NCI-H2081 treated with DMSO at 0.1 percent for 48 hours (cell line): ENCODE results near the gene NELFCD.
"Not testable (repeated sequence)": the region's sequence is repeated elsewhere in the genome, so short reads cannot be mapped to it uniquely, and the experiment has no call there.

Experiments
- DNase-seq: peaks from one replicate; lab custom pipeline; 2025; lab: John Stamatoyannopoulos, UW

Gene NELFCD, protein sequence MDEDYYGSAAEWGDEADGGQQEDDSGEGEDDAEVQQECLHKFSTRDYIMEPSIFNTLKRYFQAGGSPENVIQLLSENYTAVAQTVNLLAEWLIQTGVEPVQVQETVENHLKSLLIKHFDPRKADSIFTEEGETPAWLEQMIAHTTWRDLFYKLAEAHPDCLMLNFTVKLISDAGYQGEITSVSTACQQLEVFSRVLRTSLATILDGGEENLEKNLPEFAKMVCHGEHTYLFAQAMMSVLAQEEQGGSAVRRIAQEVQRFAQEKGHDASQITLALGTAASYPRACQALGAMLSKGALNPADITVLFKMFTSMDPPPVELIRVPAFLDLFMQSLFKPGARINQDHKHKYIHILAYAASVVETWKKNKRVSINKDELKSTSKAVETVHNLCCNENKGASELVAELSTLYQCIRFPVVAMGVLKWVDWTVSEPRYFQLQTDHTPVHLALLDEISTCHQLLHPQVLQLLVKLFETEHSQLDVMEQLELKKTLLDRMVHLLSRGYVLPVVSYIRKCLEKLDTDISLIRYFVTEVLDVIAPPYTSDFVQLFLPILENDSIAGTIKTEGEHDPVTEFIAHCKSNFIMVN

GRCh38 chr20:58980711-58981627, at the start of gene NELFCD:
Gene NELFCD (plus strand): TSS chr20:58981256. CDS start chr20:58981310, 54 bp downstream.
- peak; percentile 51 for DNase-seq

- no peak for DNase-seq
Measured at GRCh38 chr20:58932170-58932569, 48.9 kb upstream of the NELFCD start.

DNA sequence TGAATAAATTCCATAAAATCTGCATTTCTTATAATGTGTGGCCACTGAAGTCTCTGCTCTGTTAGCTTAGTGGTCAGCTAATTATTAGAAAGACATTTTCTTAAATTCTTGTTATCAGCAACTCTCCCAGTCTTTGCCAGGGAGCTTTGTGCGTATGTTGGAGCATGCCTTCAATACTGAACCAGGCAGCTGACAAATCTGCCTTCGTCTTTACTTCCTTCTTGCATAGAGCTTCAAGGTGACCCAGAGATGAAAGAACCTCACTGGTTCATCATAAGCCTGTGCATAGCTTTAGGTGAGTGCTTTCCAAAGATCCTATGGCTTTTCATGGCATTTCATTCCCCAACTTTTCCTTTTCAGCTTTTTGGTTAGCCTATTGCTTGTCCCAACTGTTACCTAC, 43.0 kb upstream of the NELFCD start:
- DNase-seq: no peak

- no peak for DNase-seq
Measured at GRCh38 chr20:58938541-58938940, 42.5 kb upstream of the NELFCD start.

DNA sequence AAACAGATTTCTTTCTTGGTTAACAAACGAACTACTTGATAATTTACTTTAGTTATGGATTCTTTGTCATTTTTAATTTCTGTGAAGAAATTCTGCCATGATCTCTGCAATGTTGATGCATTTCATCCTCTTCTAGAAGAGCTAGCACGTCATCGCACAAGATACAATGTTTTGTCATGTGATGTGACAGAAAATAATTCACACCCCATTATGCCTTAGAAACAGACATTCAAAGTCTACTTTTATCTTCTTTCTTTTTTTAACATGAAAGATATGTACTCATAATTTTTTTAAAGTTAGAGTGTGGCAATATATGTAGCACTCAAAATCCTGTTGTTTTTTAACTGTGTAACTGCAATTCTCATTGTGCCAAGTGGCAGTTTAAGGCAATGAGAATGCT, 39.6 kb upstream of the NELFCD start:
- no peak for DNase-seq

- no peak for DNase-seq
Measured at GRCh38 chr20:58942549-58942948, 38.5 kb upstream of the NELFCD start.

- DNase-seq: no peak
Measured at GRCh38 chr20:58944610-58945009, 36.4 kb upstream of the NELFCD start.

- no peak for DNase-seq
Measured at GRCh38 chr20:58945965-58946631, 35.0 kb upstream of the NELFCD start.

DNA sequence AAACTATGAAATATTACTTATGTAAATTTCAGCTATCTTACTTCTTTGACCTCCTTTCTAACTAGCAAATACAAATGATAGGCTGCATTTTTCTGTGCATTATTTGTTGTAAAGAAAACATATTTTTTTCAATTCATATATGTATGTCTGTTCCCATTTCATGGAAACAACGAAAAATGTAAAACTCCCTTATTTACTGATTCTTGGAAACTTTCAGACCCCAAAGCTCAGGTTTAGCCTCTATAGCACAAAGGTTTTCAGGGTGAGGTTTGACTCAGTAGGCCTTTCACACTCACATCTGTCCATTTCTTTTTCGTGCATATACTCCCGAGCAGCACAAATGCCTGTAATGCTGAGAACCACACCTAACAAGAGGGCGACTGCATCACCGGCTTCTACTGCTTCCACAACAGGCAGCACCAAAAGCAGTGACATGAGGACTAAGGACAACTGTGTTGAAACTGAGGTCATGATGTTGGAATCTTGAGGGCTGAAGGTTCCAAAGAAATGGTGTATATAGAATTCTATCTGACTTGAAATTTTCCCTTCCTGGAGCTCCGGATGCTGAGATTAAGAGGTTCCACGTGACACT, 33.2 kb upstream of the NELFCD start:
- not testable (repeated sequence) for DNase-seq

DNA sequence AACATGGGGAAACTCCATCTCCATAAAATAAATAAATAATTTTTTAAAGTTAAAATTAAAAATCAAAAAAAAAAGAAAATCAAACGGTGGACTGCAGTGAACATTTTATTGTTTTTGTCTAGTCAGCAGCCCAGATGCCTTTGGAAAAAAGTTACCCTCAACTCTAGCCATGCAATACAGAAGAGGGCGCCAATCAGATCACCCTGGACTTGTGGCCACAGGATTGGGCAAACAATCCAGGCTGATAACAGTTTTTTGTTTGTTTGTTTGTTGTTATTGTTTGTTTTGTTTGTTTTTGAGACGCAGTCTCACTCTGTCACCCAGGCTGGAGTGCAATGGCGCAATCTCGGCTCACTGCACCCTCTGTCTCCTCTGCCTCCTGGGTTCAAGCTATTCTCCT, 30.5 kb upstream of the NELFCD start:
- DNase-seq: no peak

DNA sequence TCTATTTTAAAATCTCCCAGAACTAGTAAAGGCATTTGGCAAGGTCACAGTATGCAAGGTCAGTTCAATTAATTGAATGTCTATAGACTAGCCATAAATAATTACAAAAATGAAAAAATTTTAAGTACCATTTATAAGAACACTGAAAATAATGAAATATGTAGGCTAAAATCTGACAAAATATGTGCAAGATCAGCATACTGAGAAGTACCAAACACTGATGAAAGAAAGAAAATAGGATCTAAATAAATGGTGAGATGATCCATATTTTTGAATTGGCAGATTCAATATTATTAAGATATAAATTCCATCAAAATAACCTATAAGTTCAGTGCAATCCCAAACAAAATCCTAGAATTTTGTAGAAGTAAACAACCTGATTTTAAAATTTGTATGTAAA, 28.0 kb upstream of the NELFCD start:
- DNase-seq: no peak

DNA sequence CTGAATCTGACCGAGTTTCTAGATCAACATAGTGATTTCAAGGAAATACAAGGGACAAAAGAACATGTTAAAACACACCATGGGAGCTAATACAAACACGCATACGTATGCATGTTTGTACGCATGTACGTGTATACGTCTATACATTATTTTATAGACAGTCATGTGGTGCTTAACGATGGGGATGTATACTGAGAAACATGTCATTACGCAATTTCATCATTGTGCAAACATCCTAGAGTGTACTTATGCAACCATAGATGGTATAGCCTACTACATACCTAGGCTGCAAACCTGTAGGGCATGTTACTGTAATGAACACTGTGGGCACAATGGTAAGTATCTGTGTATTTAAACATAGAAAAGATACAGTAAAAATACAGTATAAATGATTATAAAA, 25.0 kb upstream of the NELFCD start:
- no peak for DNase-seq

GRCh38 chr20:58959652-58960051, 21.4 kb upstream of the NELFCD start:
- DNase-seq: no peak

- DNase-seq: no peak
Measured at GRCh38 chr20:58963060-58963584, 17.9 kb upstream of the NELFCD start.

GRCh38 chr20:58963922-58964321, 17.1 kb upstream of the NELFCD start:
- DNase-seq: not testable (repeated sequence)

DNA sequence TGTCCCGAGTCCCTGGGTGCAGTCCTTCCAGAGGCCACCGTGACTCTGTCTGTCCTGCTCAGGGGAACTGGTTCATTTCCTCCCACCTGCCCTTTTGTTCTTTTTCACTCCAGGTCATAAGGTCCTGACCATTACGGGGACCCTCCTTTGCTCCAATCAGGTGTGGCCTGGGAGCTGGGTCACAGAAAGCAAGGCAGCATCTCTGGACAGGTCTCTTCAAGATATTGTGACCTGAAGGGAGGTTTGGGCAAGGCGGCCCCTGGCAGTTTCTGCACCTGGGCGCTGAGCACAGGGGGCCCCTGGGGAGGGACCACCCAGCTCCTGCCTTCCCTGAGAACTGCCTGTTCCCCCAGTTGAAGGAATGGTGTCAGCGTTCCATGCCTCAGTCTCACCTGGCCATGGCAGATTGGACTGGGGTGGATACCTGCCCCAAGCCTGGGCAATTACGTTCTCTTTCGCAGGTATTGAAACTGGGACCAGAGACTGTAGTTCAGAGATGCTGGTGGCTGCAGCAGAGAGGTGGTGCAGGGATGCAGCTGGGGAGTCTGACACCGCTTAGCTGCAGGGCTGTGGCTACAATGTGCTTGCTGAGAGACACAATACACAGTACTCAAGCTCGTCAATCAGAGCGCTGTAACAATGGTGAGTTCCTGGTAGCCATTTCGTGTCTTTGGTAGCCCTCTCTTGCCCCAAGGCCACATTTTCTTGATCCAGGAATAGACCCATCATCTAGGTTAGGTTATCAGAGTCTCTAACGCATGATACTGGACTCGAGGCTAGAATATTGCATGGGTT, 15.6 kb upstream of the NELFCD start:
- DNase-seq: no peak

GRCh38 chr20:58967652-58968429, 13.2 kb upstream of the NELFCD start:
- no peak for DNase-seq

DNA sequence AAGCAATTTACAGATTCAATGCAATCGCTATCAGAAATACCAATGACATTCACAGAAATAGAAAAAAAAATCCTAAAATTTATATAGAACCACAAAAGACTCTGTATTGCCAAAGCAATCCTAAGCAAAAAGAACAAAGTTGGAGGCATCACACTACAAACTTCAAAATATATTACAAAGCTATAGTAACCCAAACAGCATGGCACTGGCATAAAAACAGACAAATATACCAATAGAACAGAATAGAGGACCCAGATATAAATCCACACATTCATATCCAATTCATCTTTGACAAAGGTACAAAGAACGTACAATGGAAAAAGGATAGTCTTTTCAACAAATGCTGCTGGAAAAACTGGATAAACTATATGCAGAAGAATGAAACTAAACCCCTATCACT, 11.6 kb upstream of the NELFCD start:
- DNase-seq: no peak

GRCh38 chr20:58970146-58970545, 10.9 kb upstream of the NELFCD start:
- DNase-seq: no peak

GRCh38 chr20:58971429-58971828, 9.6 kb upstream of the NELFCD start:
- DNase-seq: no peak
